Smooth muscle cell (in vitro differentiated cells): ENCODE results near the gene RSRC1. TPM values are rescaled to one million over a fixed set of nuclear protein-coding genes. Genes with fewer than 3 reads are reported as not detected.

Experiments used
- DNase-seq: peaks from one replicate; lab custom pipeline; 2025; ENCODE audit not compliant: unreplicated experiment; lab: John Stamatoyannopoulos, UW
- H2AFZ ChIP-seq: fragments of 200-600 bp; sonication (generic); 2 replicates; pipeline ENCODE4 v1.6.0; 2016; ENCODE audit warnings: antibody characterized with exemption, low read depth, mild to moderate bottlenecking
- H3F3A ChIP-seq: fragments of 200-600 bp; sonication (generic); 2 replicates; pipeline ENCODE4 v1.6.0; 2017; ENCODE audit warnings: antibody characterized with exemption, low read depth
- H3K27ac ChIP-seq: fragments of 200-600 bp; sonication (generic); 2 replicates; pipeline ENCODE4 v1.5.1; 2016; ENCODE audit warnings: low read depth, mild to moderate bottlenecking
- H3K27me3 ChIP-seq: fragments of 200-600 bp; sonication (generic); 2 replicates; pipeline ENCODE4 v1.6.1; 2016; ENCODE audit warnings: low read depth, mild to moderate bottlenecking
- H3K36me3 ChIP-seq: fragments of 200-600 bp; sonication (generic); 2 replicates; pipeline ENCODE4 v1.5.1; 2016; ENCODE audit warnings: low read depth
- H3K4me1 ChIP-seq: fragments of 200-600 bp; sonication (generic); 2 replicates; pipeline ENCODE4 v1.5.1; 2016; ENCODE audit warnings: low read depth
- H3K4me2 ChIP-seq: fragments of 200-600 bp; sonication (generic); 2 replicates; pipeline ENCODE4 v1.6.0; 2016; ENCODE audit warnings: mild to moderate bottlenecking
- H3K4me3 ChIP-seq: fragments of 200-600 bp; sonication (generic); 2 replicates; pipeline ENCODE4 v1.5.1; 2016; ENCODE audit warnings: mild to moderate bottlenecking
- H3K79me2 ChIP-seq: fragments of 200-600 bp; sonication (generic); 2 replicates; pipeline ENCODE4 v1.6.0; 2016; ENCODE audit warnings: low read depth, mild to moderate bottlenecking
- H3K9ac ChIP-seq: fragments of 200-600 bp; sonication (generic); 2 replicates; pipeline ENCODE4 v1.6.0; 2016; ENCODE audit warnings: low read depth
- H3K9me3 ChIP-seq: fragments of 200-600 bp; sonication (generic); replicated peaks from 2 replicates; pipeline ENCODE4 v1.5.1; 2016; ENCODE audit warnings: low read depth
- H4K20me1 ChIP-seq: fragments of 200-600 bp; sonication (generic); 2 replicates; pipeline ENCODE4 v1.6.0; 2016; ENCODE audit warnings: low read depth
- CTCF ChIP-seq: fragments of 200-600 bp; sonication (generic); IDR thresholded peaks from 2 replicates; pipeline ENCODE4 v1.5.1; 2017; ENCODE audit warnings: borderline replicate concordance, mild to moderate bottlenecking, antibody characterized with exemption; ENCODE audit not compliant: insufficient read depth, poor library complexity, severe bottlenecking
- WGBS: methylation state at CpG from one replicate; pipeline ENCODE4 v1.1.7; 2016; ENCODE audit warnings: low lambda C conversion rate; 5-methylcytosine and 5-hydroxymethylcytosine counted together
- polyA plus RNA-seq: library from polyadenylated mRNA; unstranded; fragments of >200 nt; fragmentation: Nextera tagmentation; extraction: Ambion mirVana; gene quantifications from 2 replicates; pipeline ENCODE4 v1.2.1, GENCODE V29; 2016
- total RNA-seq: library from RNA; depleted of rRNA; stranded (reverse); fragments of >200 nt; gene quantifications from 2 replicates; pipeline ENCODE4 v1.2.3, GENCODE V29; 2014

Gene RSRC1
- total and polyA plus RNA-seq, 2 experiments from 2014 or later = 18.5 to 43.9 TPM

GRCh38 chr3:158260392-158260791 lies 150.5 kb downstream of the RSRC1 start:
- Histone ChIP-seq H3K4me3 (no peak overlapping the region), H4K20me1 (no peaks in the 10 kb centered on the region), H3K9ac (no peak overlapping the region), H2AFZ (no peak overlapping the region), H3K27me3 (no peaks in the 10 kb centered on the region), H3K36me3 (no peaks in the 10 kb centered on the region), H3K79me2 (no peaks in the 10 kb centered on the region), H3F3A (no peaks in the 10 kb centered on the region), H3K9me3 (no peaks in the 10 kb centered on the region), H3K4me1 (no peaks in the 10 kb centered on the region), H3K4me2 (no peak overlapping the region), H3K27ac (no peak overlapping the region)
- WGBS = 96% methylated on average over 4 of the region's 4 CpGs
- no peak for DNase-seq
- TF ChIP-seq CTCF = no peak

- no peaks in the 10 kb centered on the region for H3K79me2 ChIP-seq
- no peak for DNase-seq
- WGBS = 96% methylated on average over 4 of the region's 4 CpGs
- H4K20me1 ChIP-seq = no peaks in the 10 kb centered on the region
- no peaks in the 10 kb centered on the region for H3K4me1 ChIP-seq
- H3K27me3 ChIP-seq = no peaks in the 10 kb centered on the region
- H3K36me3 ChIP-seq = no peaks in the 10 kb centered on the region
- H3K27ac ChIP-seq = no peak overlapping the region
- H2AFZ ChIP-seq = no peak overlapping the region
- no peaks in the 10 kb centered on the region for H3F3A ChIP-seq
- no peaks in the 10 kb centered on the region for H3K9me3 ChIP-seq
- H3K4me3 ChIP-seq = no peak overlapping the region
- TF ChIP-seq CTCF = no peak
- H3K9ac ChIP-seq = no peak overlapping the region
- no peak overlapping the region for H3K4me2 ChIP-seq
Observed at GRCh38 chr3:158261371-158261991, 151.6 kb downstream of the RSRC1 start.

GRCh38 chr3:158264894-158265293 lies 155.0 kb downstream of the RSRC1 start:
- H3K27ac ChIP-seq = no peak overlapping the region
- TF ChIP-seq CTCF = no peak
- H3K4me1 ChIP-seq = no peaks in the 10 kb centered on the region
- no peaks in the 10 kb centered on the region for H3F3A ChIP-seq
- no peaks in the 10 kb centered on the region for H3K36me3 ChIP-seq
- DNase-seq = no peak
- no peaks in the 10 kb centered on the region for H4K20me1 ChIP-seq
- peaks cover 11% of the 10 kb centered on the region for H3K9me3 ChIP-seq
- H3K27me3 ChIP-seq = no peaks in the 10 kb centered on the region
- H2AFZ ChIP-seq = no peak overlapping the region
- H3K9ac ChIP-seq = no peak overlapping the region
- no peak overlapping the region for H3K4me2 ChIP-seq
- no peak overlapping the region for H3K4me3 ChIP-seq
- no peaks in the 10 kb centered on the region for H3K79me2 ChIP-seq

- no peak for DNase-seq
- no peak overlapping the region for H3K4me2 ChIP-seq
- H4K20me1 ChIP-seq = no peaks in the 10 kb centered on the region
- H3K9me3 ChIP-seq = peaks cover 11% of the 10 kb centered on the region
- H3K4me1 ChIP-seq = no peaks in the 10 kb centered on the region
- no peak overlapping the region for H3K27ac ChIP-seq
- no peaks in the 10 kb centered on the region for H3K27me3 ChIP-seq
- no peak overlapping the region for H2AFZ ChIP-seq
- H3K36me3 ChIP-seq = no peaks in the 10 kb centered on the region
- H3K9ac ChIP-seq = no peak overlapping the region
- no peaks in the 10 kb centered on the region for H3K79me2 ChIP-seq
- H3K4me3 ChIP-seq = no peak overlapping the region
- 100% methylated on average over 1 of the region's 1 CpG for WGBS
- no peak for TF ChIP-seq CTCF
- no peaks in the 10 kb centered on the region for H3F3A ChIP-seq
Observed at GRCh38 chr3:158267015-158267414, 157.1 kb downstream of the RSRC1 start.
